Colonic mucosa (tissue), 4 donors: ENCODE data around the gene MRNIP. TPM values are rescaled to one million over a fixed set of nuclear protein-coding genes. Genes with fewer than 3 reads are reported as not detected.

ENCODE experiments used
- DNase-seq: peaks from one replicate; pipeline ENCODE4 v3.0.0-alpha.2; 2020
- H3K27ac ChIP-seq: fragments of 200-600 bp; one replicate; pipeline ENCODE4 v1.8.0; 2021
- H3K27me3 ChIP-seq: fragments of 200-600 bp; one replicate; pipeline ENCODE4 v1.8.0; 2021
- H3K36me3 ChIP-seq: fragments of 200-600 bp; one replicate; pipeline ENCODE4 v1.8.0; 2021
- H3K4me1 ChIP-seq: fragments of 200-600 bp; one replicate; pipeline ENCODE4 v1.8.0; 2021; ENCODE audit warnings: mild to moderate bottlenecking
- H3K4me3 ChIP-seq: fragments of 200-600 bp; one replicate; pipeline ENCODE4 v1.8.0; 2021
- H3K9ac ChIP-seq, 2 donors: one replicate each; pipeline ENCODE4 v1.7.0; 2013; ENCODE audit warnings: control low read depth in 2 of 2, low read depth in 2 of 2, low read length in 2 of 2
- H3K9me3 ChIP-seq: fragments of 200-600 bp; one replicate; pipeline ENCODE4 v1.8.0; 2021
- CTCF ChIP-seq: fragments of 200-600 bp; IDR thresholded peaks from one replicate; pipeline ENCODE4 v1.8.0; 2022; ENCODE audit warnings: antibody characterized with exemption, mild to moderate bottlenecking
- intact Hi-C: fragments of 100-400 bp; cut with DNase I; formaldehyde crosslinking; loops from one replicate; pipeline ENCODE4 v1.14.1; 2022
- total RNA-seq, 2 donors: library from RNA; stranded (reverse); fragmentation: NEBNext Ultra II Directional in 1 of 2; extraction: Animal tissue kit (Norgen Biotek cat#: 25700) in 1 of 2; gene quantifications; one replicate each; pipeline ENCODE4 v1.2.1, GENCODE V29; 2021
- donor health status: healthy.
- donor health status: DM: no; HTN: no; CAD: no.
- donor health status: DM: no; HTN: no; CAD: no.

Gene MRNIP
- total RNA-seq, 2 donors from 2014 or later = 8.6 to 17.5 TPM

GRCh38 chr5:179892255-179892654 is 33.6 kb upstream of the MRNIP start:
- Histone ChIP-seq H3K9ac (no peak overlapping the region), H3K27ac (no peak overlapping the region), H3K27me3 (no peaks in the 10 kb centered on the region), H3K36me3 (peaks cover 25% of the 10 kb centered on the region), H3K9me3 (no peaks in the 10 kb centered on the region), H3K4me3 (no peak overlapping the region), H3K4me1 (no peaks in the 10 kb centered on the region)
- no peak for TF ChIP-seq CTCF
- DNase-seq = no peak
- intact Hi-C loops = no loop called here

- H3K27me3 ChIP-seq = no peaks in the 10 kb centered on the region
- no peaks in the 10 kb centered on the region for H3K9me3 ChIP-seq
- no peak for TF ChIP-seq CTCF
- H3K9ac ChIP-seq = no peak overlapping the region
- intact Hi-C loops = no loop called here
- no peak for DNase-seq
- no peak overlapping the region for H3K27ac ChIP-seq
- no peak overlapping the region for H3K4me3 ChIP-seq
- H3K36me3 ChIP-seq = peaks cover 25% of the 10 kb centered on the region
- H3K4me1 ChIP-seq = no peaks in the 10 kb centered on the region
Observed at GRCh38 chr5:179890751-179891682, 32.4 kb upstream of the MRNIP start.

GRCh38 chr5:179889885-179890284 is 31.3 kb upstream of the MRNIP start:
- Histone ChIP-seq H3K27me3 (no peaks in the 10 kb centered on the region), H3K27ac (no peak overlapping the region), H3K4me1 (no peaks in the 10 kb centered on the region), H3K36me3 (peaks cover 25% of the 10 kb centered on the region), H3K9me3 (no peaks in the 10 kb centered on the region), H3K9ac (no peak overlapping the region), H3K4me3 (no peak overlapping the region)
- intact Hi-C loops = no loop called here
- TF ChIP-seq CTCF = no peak
- no peak for DNase-seq

- Histone ChIP-seq H3K4me1 (no peaks in the 10 kb centered on the region), H3K9me3 (no peaks in the 10 kb centered on the region), H3K9ac (no peak overlapping the region), H3K36me3 (peaks cover 24% of the 10 kb centered on the region), H3K27me3 (no peaks in the 10 kb centered on the region), H3K27ac (no peak overlapping the region), H3K4me3 (no peak overlapping the region)
- intact Hi-C loops = no loop called here
- TF ChIP-seq CTCF = no peak
- no peak for DNase-seq
Observed at GRCh38 chr5:179887802-179888201, 29.2 kb upstream of the MRNIP start.

- Histone ChIP-seq H3K27ac (no peak overlapping the region), H3K27me3 (no peaks in the 10 kb centered on the region), H3K9me3 (no peaks in the 10 kb centered on the region), H3K9ac (no peak overlapping the region), H3K4me1 (no peaks in the 10 kb centered on the region), H3K36me3 (peaks cover 23% of the 10 kb centered on the region), H3K4me3 (no peak overlapping the region)
- intact Hi-C loops = no loop called here
- DNase-seq = no peak
- TF ChIP-seq CTCF = no peak
Observed at GRCh38 chr5:179887095-179887494, 28.5 kb upstream of the MRNIP start.
